WTC11 (cell line): ENCODE measurements around the gene SLAIN1. TPM values are rescaled to one million over a fixed set of nuclear protein-coding genes. Genes with fewer than 3 reads are reported as not detected.

Experiments
- ATAC-seq: fragments of 200-7000 bp; cut with Tn5 transposase; 2 replicates; pipeline ENCODE4 v1.10.0; 2021; ENCODE audit warnings: mild to moderate bottlenecking, moderate library complexity
- CTCF ChIA-PET: fragments of 300-600 bp; sonication (Branson Sonifier 250); formaldehyde crosslinking; loops from one replicate; lab custom pipeline; 2021; ENCODE audit warnings: antibody characterized with exemption; lab: Charles Lee
- POLR2A ChIA-PET: fragments of 350-600 bp; sonication (Branson Sonifier 250); formaldehyde crosslinking; loops from one replicate; lab custom pipeline; 2021; ENCODE audit warnings: antibody characterized with exemption; lab: Charles Lee
- DNase-seq: peaks from one replicate; pipeline ENCODE4 v3.0.0; 2021; ENCODE audit warnings: low spot score
- H3K27ac Mint-ChIP-seq: 2 replicates; pipeline ENCODE4 v1.8.0; 2021; ENCODE audit warnings: mixed read lengths
- H3K27me3 Mint-ChIP-seq: 2 replicates; pipeline ENCODE4 v1.8.0; 2021; ENCODE audit warnings: low read depth, mild to moderate bottlenecking, moderate library complexity, mixed read lengths
- H3K36me3 Mint-ChIP-seq: 2 replicates; pipeline ENCODE4 v1.8.0; 2021; ENCODE audit warnings: mixed read lengths
- H3K4me1 Mint-ChIP-seq: 2 replicates; pipeline ENCODE4 v1.8.0; 2022; ENCODE audit warnings: mixed read lengths
- H3K4me3 Mint-ChIP-seq: 2 replicates; pipeline ENCODE4 v1.8.0; 2021; ENCODE audit warnings: mild to moderate bottlenecking, moderate library complexity, mixed read lengths
- H3K9me3 Mint-ChIP-seq: 2 replicates; pipeline ENCODE4 v1.8.0; 2021; ENCODE audit warnings: mixed read lengths
- CREB1 ChIP-seq: sonication (generic); formaldehyde crosslinking; IDR thresholded peaks from 2 replicates; pipeline ENCODE4 v1.8.0; 2023; ENCODE audit warnings: mild to moderate bottlenecking, missing genetic modification reagents
- ESRRA ChIP-seq: sonication (generic); formaldehyde crosslinking; IDR thresholded peaks from 2 replicates; pipeline ENCODE4 v1.8.1; 2022; ENCODE audit warnings: mild to moderate bottlenecking, missing genetic modification reagents, borderline replicate concordance
- FOXK1 ChIP-seq: sonication (generic); formaldehyde crosslinking; IDR thresholded peaks from 2 replicates; pipeline ENCODE4 v1.8.0; 2022; ENCODE audit warnings: mild to moderate bottlenecking, moderate library complexity, missing genetic modification reagents
- FOXP1 ChIP-seq: sonication (generic); formaldehyde crosslinking; IDR thresholded peaks from 2 replicates; pipeline ENCODE4 v1.8.0; 2022; ENCODE audit warnings: missing genetic modification reagents, mild to moderate bottlenecking, moderate library complexity, borderline replicate concordance
- SMAD3 ChIP-seq: sonication (generic); formaldehyde crosslinking; IDR thresholded peaks from 2 replicates; pipeline ENCODE4 v1.8.0; 2022; ENCODE audit warnings: missing genetic modification reagents, mild to moderate bottlenecking, borderline replicate concordance
- SP1 ChIP-seq: sonication (generic); formaldehyde crosslinking; conservative IDR thresholded peaks from 2 replicates; pipeline ENCODE4 v1.8.1; 2022; ENCODE audit warnings: missing genetic modification reagents
- TCF7 ChIP-seq: sonication (generic); formaldehyde crosslinking; IDR thresholded peaks from 2 replicates; pipeline ENCODE4 v1.8.0; 2022; ENCODE audit warnings: mild to moderate bottlenecking, low read depth, missing genetic modification reagents, moderate library complexity
- TEAD1 ChIP-seq: sonication (generic); formaldehyde crosslinking; IDR thresholded peaks from 2 replicates; pipeline ENCODE4 v1.8.0; 2022; ENCODE audit warnings: mild to moderate bottlenecking, missing genetic modification reagents
- ZBTB21 ChIP-seq: sonication (generic); formaldehyde crosslinking; IDR thresholded peaks from 2 replicates; pipeline ENCODE4 v1.8.1; 2023; ENCODE audit warnings: mild to moderate bottlenecking, missing genetic modification reagents, borderline replicate concordance
- ZNF317 ChIP-seq: sonication (generic); formaldehyde crosslinking; IDR thresholded peaks from 2 replicates; pipeline ENCODE4 v1.8.1; 2023; ENCODE audit warnings: low read depth, mild to moderate bottlenecking, moderate library complexity, missing genetic modification reagents, borderline replicate concordance
- ZNF416 ChIP-seq: fragments of 250-450 bp; sonication (Bioruptor Pico); IDR thresholded peaks from 2 replicates; pipeline ENCODE4 v1.9.0; 2021; ENCODE audit warnings: mild to moderate bottlenecking, inconsistent platforms
- total RNA-seq: library from RNA; stranded (reverse); gene quantifications from 3 replicates; pipeline ENCODE4 v1.2.3, GENCODE V29; 2021
- TF ChIP-seq, protein P1 (sequence below): sonication (generic); formaldehyde crosslinking; conservative IDR thresholded peaks from 2 replicates; pipeline ENCODE4 v1.8.1; 2023; ENCODE audit warnings: mild to moderate bottlenecking, low read depth, missing genetic modification reagents, moderate library complexity
- TF ChIP-seq, protein P2 (sequence below): sonication (generic); formaldehyde crosslinking; IDR thresholded peaks from 2 replicates; pipeline ENCODE4 v1.8.1; 2022; ENCODE audit warnings: missing genetic modification reagents, borderline replicate concordance
- TF ChIP-seq, protein P3 (sequence below): sonication (generic); formaldehyde crosslinking; IDR thresholded peaks from 2 replicates; pipeline ENCODE4 v1.8.1; 2023; ENCODE audit warnings: mild to moderate bottlenecking, moderate library complexity, missing genetic modification reagents
- TF ChIP-seq, protein P4 (sequence below): sonication (generic); formaldehyde crosslinking; IDR thresholded peaks from 2 replicates; pipeline ENCODE4 v1.8.1; 2023; ENCODE audit warnings: mild to moderate bottlenecking, missing genetic modification reagents
- TF ChIP-seq, protein P5 (sequence below): sonication (generic); formaldehyde crosslinking; IDR thresholded peaks from 2 replicates; pipeline ENCODE4 v1.8.1; 2022; ENCODE audit warnings: low read depth, mild to moderate bottlenecking, moderate library complexity, missing genetic modification reagents, borderline replicate concordance
- TF ChIP-seq, protein P6 (sequence below): sonication (generic); formaldehyde crosslinking; IDR thresholded peaks from 2 replicates; pipeline ENCODE4 v1.8.0; 2022; ENCODE audit warnings: mild to moderate bottlenecking, missing genetic modification reagents
- TF ChIP-seq, protein P7 (sequence below): fragments of 200-600 bp; IDR thresholded peaks from 2 replicates; pipeline ENCODE4 v1.8.0; 2022; ENCODE audit warnings: antibody characterized with exemption

SLAIN1 gene
- total RNA-seq, 1 experiment from 2014 or later, result 29.7 TPM

DNA sequence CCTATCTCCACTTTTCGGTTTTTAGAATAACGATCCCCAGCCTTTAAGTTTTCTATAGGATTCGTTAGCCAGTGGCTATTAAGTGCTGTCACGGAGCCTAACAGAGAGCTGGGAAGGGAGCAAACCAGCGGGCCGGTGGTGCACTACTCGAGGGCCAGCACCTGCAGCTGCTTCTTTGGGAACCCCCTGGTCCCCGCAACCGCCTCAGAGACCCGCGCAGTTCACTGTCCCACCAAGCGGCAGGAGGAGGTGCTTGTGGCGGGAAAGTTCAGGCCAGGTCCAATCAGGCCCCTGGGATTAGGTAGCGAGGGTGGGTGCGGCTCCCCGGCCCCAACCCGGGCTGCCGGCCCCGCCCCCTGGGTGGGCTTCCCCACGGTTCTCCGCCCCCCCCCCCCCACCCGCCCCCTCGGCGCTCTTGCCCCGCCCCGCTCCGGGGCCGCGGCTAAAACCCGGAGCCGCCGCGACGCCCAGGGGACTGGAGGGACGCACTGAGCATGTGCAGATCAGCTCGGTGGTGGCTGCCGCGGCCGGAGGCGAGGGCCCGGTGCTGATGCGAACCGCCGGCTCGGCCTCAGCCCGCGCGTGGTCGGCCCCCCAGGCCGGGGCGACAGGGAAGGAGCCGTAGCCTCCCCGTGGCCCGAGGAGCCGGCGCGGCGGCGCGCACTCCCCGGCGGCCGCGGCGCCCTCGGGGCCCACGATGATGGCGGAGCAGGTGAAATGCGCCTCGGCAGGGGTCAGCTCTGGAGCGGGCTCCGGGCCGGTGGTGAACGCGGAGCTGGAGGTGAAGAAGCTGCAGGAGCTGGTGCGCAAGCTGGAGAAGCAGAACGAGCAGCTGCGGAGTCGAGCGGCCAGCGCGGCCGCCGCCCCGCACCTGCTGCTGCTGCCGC, at the start of gene SLAIN1 (continued):
- TF ChIP-seq, protein P1, sequence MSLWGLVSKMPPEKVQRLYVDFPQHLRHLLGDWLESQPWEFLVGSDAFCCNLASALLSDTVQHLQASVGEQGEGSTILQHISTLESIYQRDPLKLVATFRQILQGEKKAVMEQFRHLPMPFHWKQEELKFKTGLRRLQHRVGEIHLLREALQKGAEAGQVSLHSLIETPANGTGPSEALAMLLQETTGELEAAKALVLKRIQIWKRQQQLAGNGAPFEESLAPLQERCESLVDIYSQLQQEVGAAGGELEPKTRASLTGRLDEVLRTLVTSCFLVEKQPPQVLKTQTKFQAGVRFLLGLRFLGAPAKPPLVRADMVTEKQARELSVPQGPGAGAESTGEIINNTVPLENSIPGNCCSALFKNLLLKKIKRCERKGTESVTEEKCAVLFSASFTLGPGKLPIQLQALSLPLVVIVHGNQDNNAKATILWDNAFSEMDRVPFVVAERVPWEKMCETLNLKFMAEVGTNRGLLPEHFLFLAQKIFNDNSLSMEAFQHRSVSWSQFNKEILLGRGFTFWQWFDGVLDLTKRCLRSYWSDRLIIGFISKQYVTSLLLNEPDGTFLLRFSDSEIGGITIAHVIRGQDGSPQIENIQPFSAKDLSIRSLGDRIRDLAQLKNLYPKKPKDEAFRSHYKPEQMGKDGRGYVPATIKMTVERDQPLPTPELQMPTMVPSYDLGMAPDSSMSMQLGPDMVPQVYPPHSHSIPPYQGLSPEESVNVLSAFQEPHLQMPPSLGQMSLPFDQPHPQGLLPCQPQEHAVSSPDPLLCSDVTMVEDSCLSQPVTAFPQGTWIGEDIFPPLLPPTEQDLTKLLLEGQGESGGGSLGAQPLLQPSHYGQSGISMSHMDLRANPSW (CRISPR knock-in tag), result no peak
- TF ChIP-seq TCF7 (CRISPR knock-in tag), result peak; percentile 52; the same call in 1 of the 2 replicates
- TF ChIP-seq FOXP1, result peak; percentile 87
- TF ChIP-seq, protein P2, sequence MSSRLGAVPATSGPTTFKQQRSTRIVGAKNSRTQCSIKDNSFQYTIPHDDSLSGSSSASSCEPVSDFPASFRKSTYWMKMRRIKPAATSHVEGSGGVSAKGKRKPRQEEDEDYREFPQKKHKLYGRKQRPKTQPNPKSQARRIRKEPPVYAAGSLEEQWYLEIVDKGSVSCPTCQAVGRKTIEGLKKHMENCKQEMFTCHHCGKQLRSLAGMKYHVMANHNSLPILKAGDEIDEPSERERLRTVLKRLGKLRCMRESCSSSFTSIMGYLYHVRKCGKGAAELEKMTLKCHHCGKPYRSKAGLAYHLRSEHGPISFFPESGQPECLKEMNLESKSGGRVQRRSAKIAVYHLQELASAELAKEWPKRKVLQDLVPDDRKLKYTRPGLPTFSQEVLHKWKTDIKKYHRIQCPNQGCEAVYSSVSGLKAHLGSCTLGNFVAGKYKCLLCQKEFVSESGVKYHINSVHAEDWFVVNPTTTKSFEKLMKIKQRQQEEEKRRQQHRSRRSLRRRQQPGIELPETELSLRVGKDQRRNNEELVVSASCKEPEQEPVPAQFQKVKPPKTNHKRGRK, result no peak
- TF ChIP-seq, protein P3, sequence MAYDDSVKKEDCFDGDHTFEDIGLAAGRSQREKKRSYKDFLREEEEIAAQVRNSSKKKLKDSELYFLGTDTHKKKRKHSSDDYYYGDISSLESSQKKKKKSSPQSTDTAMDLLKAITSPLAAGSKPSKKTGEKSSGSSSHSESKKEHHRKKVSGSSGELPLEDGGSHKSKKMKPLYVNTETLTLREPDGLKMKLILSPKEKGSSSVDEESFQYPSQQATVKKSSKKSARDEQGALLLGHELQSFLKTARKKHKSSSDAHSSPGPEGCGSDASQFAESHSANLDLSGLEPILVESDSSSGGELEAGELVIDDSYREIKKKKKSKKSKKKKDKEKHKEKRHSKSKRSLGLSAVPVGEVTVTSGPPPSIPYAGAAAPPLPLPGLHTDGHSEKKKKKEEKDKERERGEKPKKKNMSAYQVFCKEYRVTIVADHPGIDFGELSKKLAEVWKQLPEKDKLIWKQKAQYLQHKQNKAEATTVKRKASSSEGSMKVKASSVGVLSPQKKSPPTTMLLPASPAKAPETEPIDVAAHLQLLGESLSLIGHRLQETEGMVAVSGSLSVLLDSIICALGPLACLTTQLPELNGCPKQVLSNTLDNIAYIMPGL (CRISPR knock-in tag), result 0 out of 2 replicates have a peak, but pooled peaks have one; percentile 31
- TF ChIP-seq, protein P4, sequence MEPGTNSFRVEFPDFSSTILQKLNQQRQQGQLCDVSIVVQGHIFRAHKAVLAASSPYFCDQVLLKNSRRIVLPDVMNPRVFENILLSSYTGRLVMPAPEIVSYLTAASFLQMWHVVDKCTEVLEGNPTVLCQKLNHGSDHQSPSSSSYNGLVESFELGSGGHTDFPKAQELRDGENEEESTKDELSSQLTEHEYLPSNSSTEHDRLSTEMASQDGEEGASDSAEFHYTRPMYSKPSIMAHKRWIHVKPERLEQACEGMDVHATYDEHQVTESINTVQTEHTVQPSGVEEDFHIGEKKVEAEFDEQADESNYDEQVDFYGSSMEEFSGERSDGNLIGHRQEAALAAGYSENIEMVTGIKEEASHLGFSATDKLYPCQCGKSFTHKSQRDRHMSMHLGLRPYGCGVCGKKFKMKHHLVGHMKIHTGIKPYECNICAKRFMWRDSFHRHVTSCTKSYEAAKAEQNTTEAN, result 0 out of 2 replicates have a peak, but pooled peaks have one; percentile 24
- peak; percentile 79; the same call in 1 of the 2 replicates for TF ChIP-seq TEAD1 (CRISPR knock-in tag)
- peak; percentile 74; the same call in 1 of the 2 replicates for TF ChIP-seq FOXK1 (CRISPR knock-in tag)
- TF ChIP-seq ZBTB21 (CRISPR knock-in tag), result no peak
- TF ChIP-seq SMAD3, result 0 out of 2 replicates have a peak, but pooled peaks have one; percentile 7
- no peak for TF ChIP-seq ZNF416 (CRISPR knock-in tag)
- TF ChIP-seq, protein P5, sequence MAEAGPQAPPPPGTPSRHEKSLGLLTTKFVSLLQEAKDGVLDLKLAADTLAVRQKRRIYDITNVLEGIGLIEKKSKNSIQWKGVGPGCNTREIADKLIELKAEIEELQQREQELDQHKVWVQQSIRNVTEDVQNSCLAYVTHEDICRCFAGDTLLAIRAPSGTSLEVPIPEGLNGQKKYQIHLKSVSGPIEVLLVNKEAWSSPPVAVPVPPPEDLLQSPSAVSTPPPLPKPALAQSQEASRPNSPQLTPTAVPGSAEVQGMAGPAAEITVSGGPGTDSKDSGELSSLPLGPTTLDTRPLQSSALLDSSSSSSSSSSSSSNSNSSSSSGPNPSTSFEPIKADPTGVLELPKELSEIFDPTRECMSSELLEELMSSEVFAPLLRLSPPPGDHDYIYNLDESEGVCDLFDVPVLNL (CRISPR knock-in tag), result peak; percentile 28; the same call in 1 of the 2 replicates
- no peak for TF ChIP-seq CREB1 (CRISPR knock-in tag)
- TF ChIP-seq, protein P6, sequence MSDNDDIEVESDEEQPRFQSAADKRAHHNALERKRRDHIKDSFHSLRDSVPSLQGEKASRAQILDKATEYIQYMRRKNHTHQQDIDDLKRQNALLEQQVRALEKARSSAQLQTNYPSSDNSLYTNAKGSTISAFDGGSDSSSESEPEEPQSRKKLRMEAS (CRISPR knock-in tag), result peak; percentile 60; the same call in 1 of the 2 replicates

DNA sequence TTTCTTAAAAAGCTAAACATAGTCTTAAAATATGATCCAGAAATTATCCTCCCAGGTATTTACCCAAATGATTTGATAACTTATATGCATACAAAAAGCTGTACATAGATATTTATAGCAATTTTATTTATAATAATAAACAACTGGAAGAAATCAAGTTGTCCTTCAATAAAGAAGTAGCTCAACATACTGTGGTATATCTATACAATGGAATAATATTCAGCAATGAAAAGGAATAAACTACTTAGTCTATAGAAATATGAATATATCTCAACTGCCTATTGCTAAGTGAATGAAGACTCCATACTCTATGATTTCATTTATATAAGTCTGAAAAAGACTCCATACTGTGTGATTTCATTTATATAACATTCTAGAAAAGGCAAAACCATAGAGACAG, 47.1 kb upstream of the SLAIN1 start:
- Mint-ChIP-seq H3K4me1 (no peaks in the 10 kb centered on the region), H3K27ac (no peak overlapping the region), H3K36me3 (peaks cover 7% of the 10 kb centered on the region), H3K9me3 (peaks cover 24% of the 10 kb centered on the region), H3K27me3 (no peaks in the 10 kb centered on the region), H3K4me3 (no peak overlapping the region)
- POLR2A ChIA-PET, result no interaction called here
- no peak for DNase-seq
- TF ChIP-seq ESRRA (CRISPR knock-in tag), result no peak
- no peak for TF ChIP-seq ZNF317
- no peak for TF ChIP-seq FOXP1
- TF ChIP-seq, protein P7, sequence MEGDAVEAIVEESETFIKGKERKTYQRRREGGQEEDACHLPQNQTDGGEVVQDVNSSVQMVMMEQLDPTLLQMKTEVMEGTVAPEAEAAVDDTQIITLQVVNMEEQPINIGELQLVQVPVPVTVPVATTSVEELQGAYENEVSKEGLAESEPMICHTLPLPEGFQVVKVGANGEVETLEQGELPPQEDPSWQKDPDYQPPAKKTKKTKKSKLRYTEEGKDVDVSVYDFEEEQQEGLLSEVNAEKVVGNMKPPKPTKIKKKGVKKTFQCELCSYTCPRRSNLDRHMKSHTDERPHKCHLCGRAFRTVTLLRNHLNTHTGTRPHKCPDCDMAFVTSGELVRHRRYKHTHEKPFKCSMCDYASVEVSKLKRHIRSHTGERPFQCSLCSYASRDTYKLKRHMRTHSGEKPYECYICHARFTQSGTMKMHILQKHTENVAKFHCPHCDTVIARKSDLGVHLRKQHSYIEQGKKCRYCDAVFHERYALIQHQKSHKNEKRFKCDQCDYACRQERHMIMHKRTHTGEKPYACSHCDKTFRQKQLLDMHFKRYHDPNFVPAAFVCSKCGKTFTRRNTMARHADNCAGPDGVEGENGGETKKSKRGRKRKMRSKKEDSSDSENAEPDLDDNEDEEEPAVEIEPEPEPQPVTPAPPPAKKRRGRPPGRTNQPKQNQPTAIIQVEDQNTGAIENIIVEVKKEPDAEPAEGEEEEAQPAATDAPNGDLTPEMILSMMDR, result no peak
- TF ChIP-seq SP1 (CRISPR knock-in tag), result no peak
- CTCF ChIA-PET, result no interaction called here
- no peak for ATAC-seq
